NB4 (cell line): ENCODE measurements around the gene PEAK3.

Experiments used
- MYC ChIP-seq: IDR thresholded peaks from 2 replicates; pipeline ENCODE4 v1.6.1; 2011; ENCODE audit warnings: low read depth, low read length
- POLR2A ChIP-seq: IDR thresholded peaks from 2 replicates; pipeline ENCODE4 v1.6.1; 2011; ENCODE audit warnings: mild to moderate bottlenecking; ENCODE audit not compliant: insufficient read length; ENCODE audit errors: extremely low read depth
- TF ChIP-seq, protein P1 (sequence below): IDR thresholded peaks from one replicate; pipeline ENCODE4 v1.5.1; 2012; ENCODE audit warnings: low read depth, low read length

DNA sequence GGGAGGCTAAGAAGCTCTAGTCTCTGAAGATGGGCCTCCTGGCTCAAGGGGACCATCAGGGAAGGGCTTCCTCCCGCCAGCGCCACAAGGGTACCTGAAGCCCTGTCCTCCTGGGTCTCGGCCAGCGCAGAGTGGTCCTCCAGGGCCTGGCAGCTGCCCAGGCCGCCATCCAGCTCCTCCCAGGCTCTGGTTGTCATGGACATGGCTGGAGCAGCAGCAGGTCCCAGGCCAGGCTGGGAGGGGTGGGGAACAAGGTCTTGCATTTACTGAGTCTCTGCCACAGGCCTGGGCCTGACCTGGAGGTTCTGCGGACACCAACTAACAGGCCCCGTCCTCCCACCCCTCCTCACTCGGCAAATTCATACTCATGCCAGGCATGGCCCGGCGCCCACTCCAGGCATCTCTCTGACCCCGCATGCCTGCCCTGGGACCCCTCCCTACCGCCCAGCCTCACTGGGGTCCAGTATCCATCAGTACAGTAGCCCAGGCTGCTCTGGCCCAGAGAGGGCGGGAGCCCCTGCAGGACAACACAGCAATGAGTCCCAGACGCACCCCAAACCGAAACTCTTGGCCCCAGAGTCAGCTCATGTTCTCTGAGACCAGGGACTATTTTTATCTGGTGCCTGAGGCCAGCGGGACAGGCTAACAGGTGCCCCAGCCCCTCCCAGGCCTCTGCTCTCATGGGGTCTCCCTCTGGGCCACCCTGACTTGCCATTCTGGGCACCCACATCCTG is 26.7 kb downstream of the PEAK3 start:
- TF ChIP-seq POLR2A (no peak), MYC (no peak)
- TF ChIP-seq, protein P1, sequence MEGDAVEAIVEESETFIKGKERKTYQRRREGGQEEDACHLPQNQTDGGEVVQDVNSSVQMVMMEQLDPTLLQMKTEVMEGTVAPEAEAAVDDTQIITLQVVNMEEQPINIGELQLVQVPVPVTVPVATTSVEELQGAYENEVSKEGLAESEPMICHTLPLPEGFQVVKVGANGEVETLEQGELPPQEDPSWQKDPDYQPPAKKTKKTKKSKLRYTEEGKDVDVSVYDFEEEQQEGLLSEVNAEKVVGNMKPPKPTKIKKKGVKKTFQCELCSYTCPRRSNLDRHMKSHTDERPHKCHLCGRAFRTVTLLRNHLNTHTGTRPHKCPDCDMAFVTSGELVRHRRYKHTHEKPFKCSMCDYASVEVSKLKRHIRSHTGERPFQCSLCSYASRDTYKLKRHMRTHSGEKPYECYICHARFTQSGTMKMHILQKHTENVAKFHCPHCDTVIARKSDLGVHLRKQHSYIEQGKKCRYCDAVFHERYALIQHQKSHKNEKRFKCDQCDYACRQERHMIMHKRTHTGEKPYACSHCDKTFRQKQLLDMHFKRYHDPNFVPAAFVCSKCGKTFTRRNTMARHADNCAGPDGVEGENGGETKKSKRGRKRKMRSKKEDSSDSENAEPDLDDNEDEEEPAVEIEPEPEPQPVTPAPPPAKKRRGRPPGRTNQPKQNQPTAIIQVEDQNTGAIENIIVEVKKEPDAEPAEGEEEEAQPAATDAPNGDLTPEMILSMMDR = no peak
